SK-N-SH (cell line): ENCODE data around the gene IGF2R.

Source experiments
- ELF1 ChIP-seq: IDR thresholded peaks from 2 replicates; pipeline ENCODE4 v1.4.0; 2012
- EP300 ChIP-seq, 2 experiments: IDR thresholded peaks; 2 replicates each; pipeline versions ENCODE4 v1.4.0 to v1.6.1; 2012; ENCODE audit warnings: borderline replicate concordance in 1 of 2, low read depth in 1 of 2, low read length in 1 of 2
- FOSL2 ChIP-seq: IDR thresholded peaks from 2 replicates; pipeline ENCODE4 v1.4.0; 2012; ENCODE audit warnings: low read depth, mild to moderate bottlenecking, moderate library complexity, borderline replicate concordance
- RAD21 ChIP-seq: IDR thresholded peaks from 2 replicates; pipeline ENCODE4 v1.6.1; 2012; ENCODE audit warnings: mild to moderate bottlenecking, low read length
- RCOR1 ChIP-seq: fragments of 150-350 bp; IDR thresholded peaks from 2 replicates; pipeline ENCODE4 v1.6.1; 2017; ENCODE audit warnings: antibody characterized with exemption, low read length
- TF ChIP-seq, protein P1 (sequence below): fragments of 200-600 bp; sonication (generic); IDR thresholded peaks from 2 replicates; pipeline ENCODE4 v1.6.1; 2017; ENCODE audit warnings: antibody characterized with exemption, mild to moderate bottlenecking, moderate library complexity

DNA sequence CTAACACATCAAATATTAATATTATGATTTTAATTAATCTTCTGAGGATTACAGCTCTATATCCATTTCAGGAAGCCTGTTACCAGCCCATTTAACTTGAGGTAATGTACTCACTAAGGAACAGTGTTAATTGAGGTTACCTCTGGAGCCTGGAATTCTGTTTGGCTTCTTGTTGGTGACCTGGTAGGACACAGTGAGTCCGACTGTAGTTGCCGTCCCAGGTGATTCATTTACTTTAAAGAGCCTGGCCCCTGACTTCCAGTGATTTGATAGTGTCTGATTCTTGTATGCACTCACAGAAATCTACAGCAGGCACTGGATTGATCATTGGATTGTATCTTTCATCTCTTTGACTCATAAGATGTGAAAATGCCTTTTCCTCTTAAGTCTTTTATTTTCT is 34.0 kb downstream of the IGF2R start:
- TF ChIP-seq RCOR1 = no peak
- TF ChIP-seq, protein P1, sequence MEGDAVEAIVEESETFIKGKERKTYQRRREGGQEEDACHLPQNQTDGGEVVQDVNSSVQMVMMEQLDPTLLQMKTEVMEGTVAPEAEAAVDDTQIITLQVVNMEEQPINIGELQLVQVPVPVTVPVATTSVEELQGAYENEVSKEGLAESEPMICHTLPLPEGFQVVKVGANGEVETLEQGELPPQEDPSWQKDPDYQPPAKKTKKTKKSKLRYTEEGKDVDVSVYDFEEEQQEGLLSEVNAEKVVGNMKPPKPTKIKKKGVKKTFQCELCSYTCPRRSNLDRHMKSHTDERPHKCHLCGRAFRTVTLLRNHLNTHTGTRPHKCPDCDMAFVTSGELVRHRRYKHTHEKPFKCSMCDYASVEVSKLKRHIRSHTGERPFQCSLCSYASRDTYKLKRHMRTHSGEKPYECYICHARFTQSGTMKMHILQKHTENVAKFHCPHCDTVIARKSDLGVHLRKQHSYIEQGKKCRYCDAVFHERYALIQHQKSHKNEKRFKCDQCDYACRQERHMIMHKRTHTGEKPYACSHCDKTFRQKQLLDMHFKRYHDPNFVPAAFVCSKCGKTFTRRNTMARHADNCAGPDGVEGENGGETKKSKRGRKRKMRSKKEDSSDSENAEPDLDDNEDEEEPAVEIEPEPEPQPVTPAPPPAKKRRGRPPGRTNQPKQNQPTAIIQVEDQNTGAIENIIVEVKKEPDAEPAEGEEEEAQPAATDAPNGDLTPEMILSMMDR = no peak
- no peak for TF ChIP-seq ELF1
- TF ChIP-seq RAD21 = no peak
- TF ChIP-seq FOSL2 = no peak
- TF ChIP-seq EP300 (IDR thresholded peaks at IDR 0.05; ENCODE audit: borderline replicate concordance in 1 of 2, low read depth in 1 of 2, low read length in 1 of 2) = no peak
